Measurements from ENCODE around the gene CD163L1.

DNA sequence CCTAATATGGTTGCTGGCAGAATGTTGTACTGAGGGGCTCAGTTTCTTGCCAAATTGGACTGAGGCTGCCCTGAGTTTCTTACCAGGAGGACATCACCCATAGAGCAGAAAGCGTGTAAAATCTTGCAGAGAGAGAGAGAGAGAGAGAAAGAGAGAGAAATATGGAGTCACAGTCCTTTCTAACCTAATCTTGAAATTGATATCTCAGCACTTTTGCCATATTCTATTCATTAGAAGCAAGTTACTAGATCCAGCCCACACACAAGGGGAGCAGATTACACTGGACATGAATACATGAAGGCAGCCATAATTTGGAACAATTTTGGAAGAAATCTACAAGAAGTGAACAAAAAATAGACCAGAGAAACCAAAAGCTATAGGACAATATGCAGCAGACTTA, 4.1 kb upstream of the CD163L1 start:
- no peak for TF ChIP-seq CTCF (optimal IDR thresholded peaks at IDR 0.05 in 1 of 3, IDR thresholded peaks at IDR 0.05 in 1 of 3, conservative IDR thresholded peaks at IDR 0.05 in 1 of 3; ENCODE audit: extremely low read depth in 1 of 3, insufficient read depth in 2 of 3, low read length in 3 of 3)
- no peak for TF ChIP-seq EZH2 (IDR thresholded peaks at IDR 0.05; ENCODE audit: low read length)

Data from keratinocyte (primary cell).